ENCODE data around the gene OR3A3.
"Not testable (repeated sequence)": the region's sequence is repeated elsewhere in the genome, so short reads cannot be mapped to it uniquely, and the experiment has no call there.

Gene OR3A3

DNA sequence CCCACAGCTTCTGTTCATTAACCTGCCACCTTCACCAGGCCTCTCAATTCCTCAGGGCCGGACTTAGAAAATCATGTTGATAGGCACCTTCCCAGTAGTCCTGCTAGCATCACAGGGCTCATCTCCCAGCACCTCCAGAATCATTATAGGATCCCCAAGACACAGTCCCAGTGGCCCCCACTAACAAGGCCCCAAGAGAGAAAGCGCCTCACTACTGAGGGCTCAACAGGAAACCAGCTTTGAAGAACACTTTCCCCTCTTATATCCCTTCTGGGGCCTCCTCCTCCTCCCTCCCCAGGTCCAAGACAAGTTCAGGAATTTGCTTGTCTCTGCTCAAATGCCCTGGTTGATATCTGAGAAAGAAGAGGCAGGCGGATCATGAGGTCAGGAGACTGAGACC is at the start of gene OR3A3:
OR3A3 (plus strand) TSS at position 301 of the 400 bp plus-strand sequence.
- DNase-seq = no peak

DNA sequence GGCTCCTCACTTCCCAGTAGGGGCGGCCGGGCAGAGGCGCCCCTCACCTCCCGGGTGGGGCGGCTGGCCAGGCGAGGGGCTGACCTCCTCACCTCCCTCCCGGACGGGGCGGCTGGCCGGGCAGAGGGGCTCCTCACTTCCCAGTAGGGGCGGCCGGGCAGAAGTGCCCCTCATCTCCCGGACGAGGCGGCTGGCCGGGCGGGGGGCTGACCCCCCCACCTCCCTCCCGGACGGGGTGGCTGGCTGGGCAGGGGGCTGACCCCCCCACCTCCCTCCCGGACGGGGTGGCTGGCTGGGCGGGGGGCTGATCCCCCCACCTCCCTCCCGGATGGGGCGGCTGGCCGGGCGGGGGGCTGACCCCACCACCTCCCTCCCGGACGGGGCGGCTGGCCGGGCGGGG is 40.0 kb upstream of the OR3A3 start:
- DNase-seq = not testable (repeated sequence)

DNA sequence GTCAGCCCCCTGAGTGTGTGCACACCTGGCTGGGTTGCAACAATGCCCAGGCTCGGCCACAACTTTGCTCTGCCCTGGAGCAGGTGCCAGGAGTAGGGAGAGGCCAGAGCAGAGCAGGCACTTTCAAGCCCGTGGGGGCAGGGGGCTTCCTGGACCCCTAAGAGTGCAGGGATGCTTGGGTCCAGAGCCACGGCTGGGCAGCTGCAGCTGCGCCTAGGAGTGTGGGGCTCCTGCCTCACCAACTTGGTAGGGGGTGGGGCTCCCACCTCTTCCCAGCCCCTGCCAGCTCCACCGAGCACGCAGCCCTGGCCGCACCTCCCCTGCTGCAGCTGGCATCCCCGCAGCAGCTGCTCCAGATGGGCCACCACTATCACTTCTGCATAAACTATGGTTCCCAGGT is 32.8 kb upstream of the OR3A3 start:
- no peak for DNase-seq

DNA sequence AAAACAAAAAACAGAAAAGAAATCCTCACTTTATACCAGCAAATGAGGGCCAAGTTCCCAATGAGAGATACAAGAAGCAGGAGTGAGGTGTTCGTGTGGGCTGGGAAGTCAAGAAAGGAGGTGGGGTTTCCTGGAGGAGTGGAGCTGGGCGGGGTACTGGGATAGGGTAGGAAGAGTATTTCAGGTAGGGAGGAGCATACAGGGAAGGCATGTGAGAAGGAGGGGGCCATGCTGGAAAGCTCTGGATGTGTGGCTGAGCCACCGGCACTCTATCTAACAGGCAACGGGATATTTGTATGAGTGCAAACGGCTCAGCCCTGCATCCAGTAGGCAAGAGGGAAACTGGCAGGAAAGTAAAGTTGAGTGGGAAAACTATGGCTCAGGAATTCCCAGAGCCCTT is 29.2 kb upstream of the OR3A3 start:
- DNase-seq = no peak

DNA sequence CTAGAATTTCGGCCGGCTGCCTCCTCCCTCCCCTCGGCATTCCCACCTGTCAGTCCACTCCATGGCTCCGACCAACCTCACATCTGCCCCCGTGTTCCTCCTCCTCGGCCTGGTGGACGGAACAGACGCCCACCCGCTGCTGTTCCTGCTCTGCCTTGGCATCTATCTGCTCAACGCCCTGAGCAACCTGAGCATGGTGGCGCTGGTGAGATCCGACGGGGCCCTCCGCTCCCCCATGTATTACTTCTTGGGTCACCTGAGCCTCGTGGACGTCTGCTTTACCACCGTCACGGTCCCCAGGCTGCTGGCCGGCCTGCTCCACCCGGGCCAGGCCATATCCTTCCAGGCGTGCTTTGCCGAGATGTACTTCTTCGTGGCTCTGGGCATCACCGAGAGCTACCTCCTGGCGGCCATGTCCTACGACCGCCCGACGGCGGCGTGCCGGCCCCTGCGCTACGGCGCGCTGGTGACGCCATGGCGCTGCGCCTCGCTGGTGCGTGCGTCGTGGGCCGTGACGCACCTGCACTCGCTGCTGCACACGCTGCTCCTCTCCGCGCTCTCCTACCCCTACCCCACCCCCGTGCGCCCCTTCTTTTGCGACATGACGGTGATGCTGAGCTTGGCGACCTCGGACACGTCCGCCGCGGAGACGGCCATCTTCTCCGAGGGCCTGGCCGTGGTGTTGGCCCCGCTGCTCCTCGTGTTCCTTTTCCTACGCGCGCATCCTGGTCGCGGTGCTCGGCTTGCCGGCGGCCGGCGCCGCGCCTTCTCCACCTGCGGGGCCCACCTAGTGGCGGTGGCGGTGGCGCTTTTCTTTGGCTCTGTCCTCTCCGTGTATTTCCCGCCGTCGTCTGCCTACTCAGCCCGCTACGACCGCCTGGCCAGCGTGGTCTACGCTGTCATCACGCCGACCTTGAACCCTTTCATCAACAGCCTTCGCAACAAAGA is 25.0 kb upstream of the OR3A3 start, which contains the start of gene OR3A2:
OR3A2 (minus strand) TSS at position 440 of the 948 bp plus-strand sequence.
- no peak for DNase-seq

DNA sequence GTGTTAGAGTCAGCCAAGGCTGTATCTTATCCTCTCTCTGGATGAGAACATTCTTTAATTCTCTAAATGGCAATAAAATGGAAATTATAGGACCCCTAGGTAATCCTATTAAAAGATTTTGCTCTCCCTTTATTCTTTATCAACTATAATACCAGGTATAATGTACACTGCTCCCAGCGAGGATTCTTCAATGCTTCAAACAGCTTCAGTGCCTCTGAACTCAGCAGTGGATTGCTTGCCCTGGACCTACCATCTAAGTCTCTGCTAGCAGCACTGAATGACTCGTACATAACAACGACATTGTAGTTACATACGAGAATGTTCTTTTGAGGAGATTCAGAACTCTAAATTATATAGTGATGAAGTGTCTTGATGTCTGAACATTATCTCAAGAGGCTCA is 21.4 kb upstream of the OR3A3 start:
- DNase-seq = no peak

DNA sequence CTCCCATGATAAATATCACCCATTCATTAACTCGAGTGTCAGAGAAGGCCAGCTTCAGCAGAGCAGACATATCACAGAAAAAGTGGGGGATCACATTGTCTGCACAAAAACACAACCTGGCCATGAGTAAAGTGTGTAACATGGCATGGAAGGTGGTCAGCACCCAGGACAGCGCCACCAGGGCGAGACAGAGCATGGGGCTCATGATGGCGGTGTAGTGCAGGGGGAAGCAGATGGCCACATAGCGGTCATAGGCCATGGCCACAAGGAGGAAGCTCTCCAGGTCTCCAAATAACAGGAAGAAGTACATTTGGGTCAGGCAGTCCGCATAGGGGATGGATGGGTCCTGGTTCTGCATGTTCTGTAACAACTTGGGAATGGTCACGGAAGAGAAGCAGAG is 13.4 kb upstream of the OR3A3 start:
- not testable (repeated sequence) for DNase-seq

DNA sequence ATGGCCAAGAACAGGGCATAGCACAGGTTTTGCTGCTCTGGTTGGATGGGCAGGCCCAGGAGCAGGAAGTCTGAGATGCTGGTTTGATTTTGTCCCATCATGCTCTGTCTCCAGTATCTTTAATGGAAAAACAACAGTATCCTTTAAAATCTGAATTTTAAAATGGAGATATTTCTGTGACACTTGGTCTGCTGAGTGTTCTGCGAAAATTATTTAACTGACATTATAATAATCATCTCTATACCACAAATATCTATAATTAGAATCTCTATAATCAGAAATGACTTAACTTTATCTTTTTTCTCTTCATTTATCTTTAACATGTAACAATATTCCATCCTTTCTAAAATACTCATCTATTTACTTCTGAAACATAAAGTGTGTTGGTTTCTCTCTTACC is 12.9 kb upstream of the OR3A3 start, which contains the start of gene OR1E1:
OR1E1 (minus strand) TSS at position 101 of the 400 bp plus-strand sequence; CDS start at position 101, 0 bp downstream.
- DNase-seq = no peak

DNA sequence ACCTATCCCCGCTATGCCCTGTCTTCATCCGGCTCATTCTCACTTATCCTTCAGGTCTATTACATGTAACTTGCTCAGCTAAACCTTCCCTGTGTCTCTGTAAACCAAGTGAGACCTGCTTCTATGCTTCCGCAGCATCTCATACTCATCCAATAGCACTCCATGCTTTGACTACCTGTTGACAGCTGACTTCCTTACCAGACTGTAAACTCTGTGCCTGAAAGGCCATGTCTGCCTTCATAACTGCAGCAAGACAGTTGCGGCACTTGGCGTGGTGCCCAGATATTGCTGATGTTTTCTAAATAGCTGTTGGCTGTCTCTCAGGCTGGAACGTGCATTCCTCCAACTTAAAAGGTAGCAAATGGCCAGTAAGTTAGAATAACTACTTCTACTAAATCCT is 11.1 kb upstream of the OR3A3 start:
- DNase-seq = no peak

DNA sequence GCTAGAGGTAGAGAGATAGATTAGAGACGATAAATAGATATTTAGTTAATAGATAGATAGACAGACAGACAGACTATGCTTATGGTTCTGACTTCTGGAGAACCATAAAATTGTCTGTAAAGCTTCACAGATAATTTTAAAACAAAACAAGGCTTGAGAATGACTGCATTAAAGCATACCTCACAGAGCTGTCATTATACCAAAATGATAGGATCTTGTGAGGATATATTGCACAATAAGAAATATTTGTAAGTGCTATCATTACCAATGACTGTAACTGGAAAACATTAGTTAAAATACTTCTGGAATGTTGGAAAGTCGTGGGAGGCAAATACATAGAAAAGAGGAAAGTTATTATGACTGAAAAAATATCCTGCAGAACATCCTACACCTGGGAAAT is 9.4 kb upstream of the OR3A3 start:
- DNase-seq = no peak

DNA sequence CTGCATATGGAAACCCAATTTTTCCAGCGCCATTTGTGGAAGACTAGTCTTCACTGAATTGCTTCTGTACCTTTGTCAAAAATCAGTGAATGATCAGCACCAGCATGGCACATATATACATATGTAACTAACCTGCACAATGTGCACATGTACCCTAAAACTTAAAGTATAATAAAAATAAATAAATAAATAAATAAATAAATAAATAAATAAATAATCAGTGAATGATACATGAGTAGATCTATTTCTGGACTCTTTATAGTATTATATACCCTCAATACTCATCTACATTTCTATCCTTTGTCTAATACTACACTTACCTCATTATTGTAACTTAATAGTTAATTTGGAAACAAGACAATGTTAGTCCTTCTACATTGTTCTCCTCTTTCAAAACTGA is 7.3 kb upstream of the OR3A3 start:
- not testable (repeated sequence) for DNase-seq

DNA sequence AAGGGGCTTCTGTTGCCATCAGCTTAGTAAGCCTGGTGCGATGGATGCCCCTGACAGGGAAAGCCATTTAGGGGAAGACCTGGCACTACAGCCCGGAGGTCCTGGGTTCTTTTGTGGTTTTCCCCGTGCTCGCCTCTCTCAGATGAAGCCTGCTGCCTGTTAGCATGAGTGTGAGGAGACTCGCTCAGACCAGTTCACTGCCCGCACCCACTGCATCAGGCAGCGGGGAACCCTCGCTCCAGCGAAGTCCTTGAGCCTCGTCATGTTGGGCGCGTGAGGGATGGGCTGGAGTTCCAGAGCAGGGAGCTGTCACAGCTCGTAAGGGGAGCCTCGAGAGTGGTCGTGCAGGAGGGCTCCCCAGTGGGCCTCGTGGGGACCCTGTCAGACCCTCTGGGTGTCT is 1.0 kb downstream of the OR3A3 start:
- DNase-seq = not testable (repeated sequence)

DNA sequence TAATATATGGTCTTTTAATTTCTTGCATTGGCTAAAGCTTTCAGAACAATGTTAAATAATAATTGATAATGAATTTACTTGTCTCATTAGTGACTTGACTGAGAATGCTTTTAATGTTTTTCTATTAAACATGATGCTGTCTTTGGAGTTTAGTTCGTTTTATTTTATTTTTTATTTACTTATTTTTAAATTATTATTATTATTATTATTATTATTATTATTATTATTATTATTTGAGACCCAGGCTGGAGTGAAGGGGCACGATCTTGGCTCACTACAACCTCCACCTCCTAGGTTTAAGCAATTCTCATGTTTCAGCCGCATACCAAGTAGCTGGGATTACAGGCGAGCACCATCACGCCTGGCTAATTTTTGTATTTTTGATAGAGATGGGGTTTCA is 4.4 kb downstream of the OR3A3 start:
- DNase-seq = no peak

DNA sequence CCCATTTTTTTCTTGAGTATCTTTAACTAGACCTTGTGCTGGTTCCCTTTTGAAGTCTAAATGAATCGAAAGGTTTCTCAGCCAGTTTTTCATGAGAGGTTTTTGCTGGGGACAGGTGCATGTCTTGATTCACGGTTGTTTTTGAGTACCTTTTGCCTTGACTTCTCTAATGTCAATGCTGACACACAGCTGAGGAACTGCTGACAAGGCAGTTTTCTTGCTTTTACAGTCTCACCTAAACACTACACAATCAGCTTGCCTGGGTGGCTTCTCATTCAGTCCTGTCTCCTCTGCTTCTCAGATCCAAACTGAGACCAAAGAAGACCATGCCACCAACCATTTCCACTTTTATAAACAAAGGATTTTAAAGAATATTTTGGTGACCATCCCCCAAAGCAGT is 7.1 kb downstream of the OR3A3 start:
- DNase-seq = no peak

DNA sequence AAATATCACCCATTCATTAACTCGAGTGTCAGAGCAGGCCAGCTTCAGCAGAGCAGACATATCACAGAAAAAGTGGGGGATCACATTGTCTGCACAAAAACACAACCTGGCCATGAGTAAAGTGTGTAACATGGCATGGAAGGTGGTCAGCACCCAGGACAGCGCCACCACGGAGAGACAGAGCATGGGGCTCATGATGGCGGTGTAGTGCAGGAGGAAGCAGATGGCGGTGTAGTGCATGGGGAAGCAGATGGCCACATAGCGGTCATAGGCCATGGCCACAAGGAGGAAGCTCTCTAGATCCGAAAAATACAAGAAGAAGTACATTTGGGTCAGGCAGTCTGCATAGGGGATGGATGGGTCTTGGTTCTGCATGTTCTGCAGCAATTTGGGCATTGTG is 22.0 kb downstream of the OR3A3 start:
- DNase-seq = not testable (repeated sequence)

DNA sequence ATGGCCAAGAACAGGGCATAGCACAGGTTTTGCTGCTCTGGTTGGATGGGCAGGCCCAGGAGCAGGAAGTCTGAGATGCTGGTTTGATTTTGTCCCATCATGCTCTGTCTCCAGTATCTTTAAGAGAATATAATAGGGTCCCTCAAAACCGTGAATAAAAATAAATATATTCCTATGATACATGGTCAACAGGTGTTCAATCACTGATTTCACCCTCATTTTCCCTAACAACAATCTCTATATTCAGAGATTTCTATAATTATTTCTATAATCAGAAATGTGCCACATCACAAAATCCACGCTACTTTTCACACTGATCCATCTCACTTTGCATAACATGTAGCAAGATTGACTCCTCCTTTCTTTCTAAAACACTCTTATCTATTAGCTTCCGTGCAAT is 22.6 kb downstream of the OR3A3 start, which contains the start of gene OR1E2:
OR1E2 (minus strand) TSS at position 101 of the 400 bp plus-strand sequence; CDS start at position 101, 0 bp downstream.
- DNase-seq = no peak

DNA sequence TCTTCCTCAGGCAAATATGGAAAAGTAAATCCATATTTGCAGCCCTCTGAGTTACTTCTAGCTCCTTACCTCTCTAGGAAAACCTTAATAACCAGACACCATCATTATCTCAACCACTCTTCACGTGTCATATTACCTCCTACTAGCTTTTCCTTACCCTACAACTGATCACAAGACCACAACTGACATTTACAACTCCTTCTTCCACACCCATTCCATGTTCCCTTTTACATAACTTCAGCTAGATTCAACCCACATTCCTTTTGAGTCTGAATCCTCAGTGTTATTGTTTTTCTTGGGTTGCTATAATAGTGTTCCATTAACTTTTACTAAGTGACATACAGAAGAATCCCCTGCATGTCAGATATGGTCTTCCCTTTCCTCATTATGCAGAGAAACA is 27.2 kb downstream of the OR3A3 start:
- DNase-seq = no peak

DNA sequence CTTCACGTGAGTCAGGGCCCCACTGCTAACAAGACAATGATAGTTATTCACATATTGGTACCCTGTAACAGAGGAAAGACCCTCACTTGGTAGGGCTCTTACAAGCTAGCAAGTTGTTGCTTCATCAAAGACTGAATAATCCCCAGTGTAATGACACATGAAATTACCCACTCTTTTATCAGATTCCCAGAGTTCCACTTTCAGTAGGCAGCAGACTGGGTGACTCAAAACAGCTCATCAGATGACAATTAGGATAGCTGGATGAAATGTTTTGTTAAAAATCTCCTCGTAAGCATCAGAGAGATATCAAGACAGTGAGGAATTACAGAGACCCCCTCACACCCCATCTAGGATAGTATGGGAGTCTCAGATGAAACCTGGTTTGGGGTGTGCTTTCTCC is 29.3 kb downstream of the OR3A3 start:
- no peak for DNase-seq

DNA sequence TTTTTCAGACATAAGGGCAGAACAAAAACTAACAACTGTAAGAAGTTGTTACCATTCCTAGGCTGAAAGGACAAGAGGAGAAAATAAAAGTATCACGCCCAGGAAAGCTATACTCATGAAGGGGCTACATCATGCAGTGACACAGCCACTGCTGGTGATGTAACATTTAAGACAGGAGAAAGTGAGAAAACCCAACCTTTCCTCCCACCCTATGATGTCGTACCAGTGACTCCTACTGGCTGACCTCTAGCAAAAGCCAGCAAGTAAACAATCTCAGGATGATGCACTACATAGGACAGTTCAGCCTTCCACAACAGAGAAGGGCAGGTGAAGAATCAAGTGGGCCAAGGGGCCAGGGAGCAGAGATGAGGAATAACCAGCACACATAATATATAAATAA is 36.5 kb downstream of the OR3A3 start:
- no peak for DNase-seq

DNA sequence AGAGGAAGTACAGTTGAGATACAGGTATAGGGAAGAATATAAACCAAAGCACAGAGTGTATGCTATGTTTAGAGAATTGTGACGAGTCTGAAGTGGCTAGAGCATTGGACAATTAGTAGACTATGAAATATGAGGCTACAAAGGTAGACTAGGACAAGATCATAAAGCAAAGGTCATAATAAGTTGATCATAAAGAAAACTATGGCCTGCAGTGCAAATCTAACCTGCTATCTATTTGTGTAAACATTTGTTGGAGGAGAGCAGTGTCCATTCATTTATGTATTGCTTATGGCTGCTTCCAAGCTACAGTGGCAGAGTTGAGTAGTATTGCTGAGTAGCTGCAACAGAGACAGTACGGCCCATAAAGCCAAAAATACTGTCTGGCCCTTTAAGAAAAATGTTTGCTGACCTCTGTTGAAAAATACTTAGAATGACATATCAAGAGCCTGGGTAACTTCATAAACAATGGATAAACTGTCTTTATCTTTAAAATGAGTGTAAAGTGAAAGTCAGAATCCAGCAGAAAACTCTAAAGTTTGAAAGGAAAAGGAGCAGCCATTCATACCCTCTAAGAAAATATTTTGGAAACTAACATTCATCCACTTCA is 37.0 kb downstream of the OR3A3 start:
- DNase-seq = no peak

DNA sequence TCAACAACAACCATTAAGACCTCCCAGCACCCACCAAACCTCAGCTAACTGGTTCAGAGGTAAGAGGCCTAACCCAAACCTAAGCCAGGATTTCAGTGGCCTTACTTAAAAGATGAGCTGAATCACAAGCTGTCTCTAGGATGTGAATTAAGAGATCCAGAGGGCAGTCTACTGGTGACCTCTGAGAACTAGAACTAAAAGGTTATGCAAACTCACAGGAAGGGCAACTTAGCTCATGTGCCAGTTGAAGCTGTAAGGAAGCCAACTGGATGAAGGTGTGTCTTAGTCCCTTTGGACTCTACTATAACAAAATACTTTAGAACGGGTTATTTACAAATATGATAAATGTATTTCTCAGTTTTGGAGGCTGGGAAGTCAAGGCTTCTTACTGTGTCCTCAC is 55.2 kb downstream of the OR3A3 start:
- DNase-seq = not testable (repeated sequence)

DNA sequence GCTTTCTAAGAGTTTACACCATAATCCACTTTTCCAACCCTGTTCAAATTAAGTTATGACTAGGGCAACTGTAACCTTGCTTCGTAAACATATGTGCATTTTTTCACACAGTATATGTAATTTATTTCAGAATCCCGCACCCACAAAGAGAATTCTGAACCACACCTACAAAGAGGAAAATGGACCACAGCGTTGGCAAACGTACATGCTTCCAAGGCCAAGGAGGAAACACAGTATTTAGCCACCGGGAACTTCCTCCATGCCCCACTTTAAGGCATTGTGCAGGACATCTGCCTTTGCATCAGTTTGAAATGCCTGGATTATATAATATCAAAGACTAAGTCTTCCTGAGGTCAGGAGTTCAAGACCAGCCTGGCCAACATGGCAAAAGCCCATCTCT is 58.4 kb downstream of the OR3A3 start:
- DNase-seq = no peak

DNA sequence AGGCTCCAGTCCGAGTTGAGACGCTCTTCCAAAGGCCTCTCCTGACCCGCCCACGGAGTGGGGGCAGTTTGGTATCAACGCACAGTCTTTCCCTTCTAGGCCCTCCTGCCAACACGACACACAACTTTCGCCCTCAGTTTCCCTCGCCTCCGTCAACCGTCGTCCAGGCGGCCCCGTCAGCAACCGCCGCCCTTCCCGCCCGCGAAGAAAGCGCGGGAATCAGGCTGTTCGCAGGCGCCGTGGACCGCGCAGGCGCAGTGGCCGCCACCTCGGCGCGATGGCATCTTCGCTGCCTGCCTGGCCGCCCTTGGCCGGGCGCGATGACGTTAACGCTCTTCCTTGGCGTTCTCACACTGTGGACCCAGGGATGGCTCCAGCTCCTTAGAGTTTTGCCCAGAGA is 60.4 kb downstream of the OR3A3 start, which contains the start of gene SPATA22:
SPATA22 (minus strand) TSS at position 221 of the 400 bp plus-strand sequence. CDS start 2,494 bp downstream, outside the sequence.
- DNase-seq = no peak

DNA sequence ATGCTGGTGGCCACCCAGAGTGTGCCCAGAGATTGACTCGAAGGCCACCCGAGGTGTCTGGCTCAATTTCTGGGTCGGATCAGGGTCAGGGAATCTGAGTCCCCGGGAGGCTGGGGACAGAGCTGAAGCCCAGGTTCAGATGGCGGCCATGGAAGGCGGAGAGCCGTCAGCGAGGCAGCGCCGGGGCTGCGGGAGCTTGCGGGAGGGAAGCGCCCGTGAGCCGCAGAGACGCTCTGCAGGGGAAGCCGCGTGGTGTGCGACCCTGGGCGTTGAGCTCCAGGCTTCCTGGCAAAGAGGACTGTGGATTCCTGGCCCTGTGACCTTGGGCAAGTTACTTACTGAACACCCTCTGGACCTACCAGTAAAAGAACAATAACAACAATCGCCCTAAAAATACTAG is 61.0 kb downstream of the OR3A3 start:
- DNase-seq = no peak
